Activated T-helper 17 cell treated with anti-CD3 and anti-CD28 coated beads, Interleukin-2, amount 50 U/mL, for 72 hours (primary cell): ENCODE measurements around the gene DBNDD1. TPM values are rescaled to one million over a fixed set of nuclear protein-coding genes. Genes with fewer than 3 reads are reported as not detected.
"Not testable (repeated sequence)": the region's sequence is repeated elsewhere in the genome, so short reads cannot be mapped to it uniquely, and the experiment has no call there.

Source experiments
- ATAC-seq: fragments of 150-1000 bp; cut with Tn5 transposase; replicated peaks from 2 replicates; pipeline ENCODE4 v1.10.0; 2021; ENCODE audit warnings: mild to moderate bottlenecking, moderate library complexity
- H3K27ac Mint-ChIP-seq: one replicate; pipeline ENCODE4 v1.8.0; 2022; ENCODE audit warnings: mixed read lengths
- H3K27me3 Mint-ChIP-seq: one replicate; pipeline ENCODE4 v1.8.0; 2022; ENCODE audit warnings: mixed read lengths
- H3K36me3 Mint-ChIP-seq: one replicate; pipeline ENCODE4 v1.8.0; 2022; ENCODE audit warnings: low read depth, mild to moderate bottlenecking, mixed read lengths
- H3K4me1 Mint-ChIP-seq: one replicate; pipeline ENCODE4 v1.8.0; 2022; ENCODE audit warnings: mixed read lengths
- H3K4me3 Mint-ChIP-seq: one replicate; pipeline ENCODE4 v1.8.0; 2022; ENCODE audit warnings: mild to moderate bottlenecking, mixed read lengths
- H3K9me3 Mint-ChIP-seq: one replicate; pipeline ENCODE4 v1.8.0; 2022; ENCODE audit warnings: mixed read lengths
- total RNA-seq, 2 donors: library from RNA; stranded (reverse); gene quantifications; one replicate each; pipeline ENCODE4 v1.2.3, GENCODE V29; 2022

Gene DBNDD1
- total RNA-seq, 2 donors from 2014 or later: 0.53 TPM; not detected in 1

DNA sequence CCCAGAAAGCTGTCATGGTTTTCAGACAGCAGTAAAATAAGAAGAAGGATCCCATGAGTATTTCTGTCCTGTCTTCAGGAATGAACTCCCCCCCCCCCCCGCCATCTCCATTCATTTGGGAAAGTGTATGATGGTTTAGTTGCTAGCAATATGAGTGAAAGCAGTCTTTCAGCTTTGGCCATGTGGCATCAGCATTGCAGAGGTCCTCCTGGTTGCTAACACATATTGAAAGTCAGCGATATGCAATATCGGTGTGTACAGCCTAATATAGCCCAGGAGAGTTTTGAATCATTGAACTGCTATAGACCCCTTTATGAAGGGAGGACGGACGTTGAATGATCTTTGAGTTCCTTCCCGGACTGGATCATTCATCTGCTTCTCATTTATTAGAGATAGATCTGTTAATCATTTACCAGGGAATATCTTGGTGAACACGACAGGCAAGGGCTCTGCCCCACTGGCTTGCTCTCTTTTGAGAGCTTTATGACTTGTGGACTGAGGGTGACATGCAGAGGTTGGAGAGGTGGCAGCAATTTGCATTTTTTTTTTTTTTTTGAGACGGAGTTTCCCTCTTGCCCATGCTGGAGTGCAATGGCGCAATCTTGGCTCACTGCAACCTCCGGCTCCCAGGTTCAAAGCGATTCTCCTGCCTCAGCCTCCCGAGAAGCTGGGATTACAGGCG is 45.5 kb downstream of the DBNDD1 start:
- Mint-ChIP-seq H3K36me3 (peaks cover 25% of the 10 kb centered on the region), H3K9me3 (no peaks in the 10 kb centered on the region), H3K4me1 (peaks cover 10% of the 10 kb centered on the region), H3K27ac (peak overlapping the region; percentile 98), H3K27me3 (no peaks in the 10 kb centered on the region), H3K4me3 (peak overlapping the region; percentile 92)
- no peak for ATAC-seq

DNA sequence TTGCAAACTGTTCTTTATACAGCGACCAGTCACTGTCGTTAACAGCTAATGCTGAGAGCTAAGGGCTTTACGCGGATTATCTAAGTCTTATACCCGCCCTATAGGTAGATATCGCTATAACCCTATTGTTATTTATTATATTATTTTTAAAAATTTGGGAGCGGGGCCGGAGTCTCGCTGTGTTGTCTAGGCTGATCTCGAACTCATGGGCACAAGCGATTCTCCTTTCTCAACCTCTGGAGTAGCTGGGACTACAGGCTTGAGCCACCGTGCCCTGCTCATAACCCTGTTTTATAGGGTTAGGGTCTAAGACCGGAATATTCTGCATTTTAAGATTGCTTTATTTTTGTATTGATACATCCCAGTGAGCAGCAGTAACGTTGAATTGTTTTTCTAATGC is 46.0 kb downstream of the DBNDD1 start:
- Mint-ChIP-seq H3K4me3 (peak overlapping the region; percentile 92), H3K9me3 (no peaks in the 10 kb centered on the region), H3K27me3 (no peaks in the 10 kb centered on the region), H3K36me3 (peaks cover 19% of the 10 kb centered on the region), H3K4me1 (peaks cover 10% of the 10 kb centered on the region), H3K27ac (peak overlapping the region; percentile 98)
- no peak for ATAC-seq

DNA sequence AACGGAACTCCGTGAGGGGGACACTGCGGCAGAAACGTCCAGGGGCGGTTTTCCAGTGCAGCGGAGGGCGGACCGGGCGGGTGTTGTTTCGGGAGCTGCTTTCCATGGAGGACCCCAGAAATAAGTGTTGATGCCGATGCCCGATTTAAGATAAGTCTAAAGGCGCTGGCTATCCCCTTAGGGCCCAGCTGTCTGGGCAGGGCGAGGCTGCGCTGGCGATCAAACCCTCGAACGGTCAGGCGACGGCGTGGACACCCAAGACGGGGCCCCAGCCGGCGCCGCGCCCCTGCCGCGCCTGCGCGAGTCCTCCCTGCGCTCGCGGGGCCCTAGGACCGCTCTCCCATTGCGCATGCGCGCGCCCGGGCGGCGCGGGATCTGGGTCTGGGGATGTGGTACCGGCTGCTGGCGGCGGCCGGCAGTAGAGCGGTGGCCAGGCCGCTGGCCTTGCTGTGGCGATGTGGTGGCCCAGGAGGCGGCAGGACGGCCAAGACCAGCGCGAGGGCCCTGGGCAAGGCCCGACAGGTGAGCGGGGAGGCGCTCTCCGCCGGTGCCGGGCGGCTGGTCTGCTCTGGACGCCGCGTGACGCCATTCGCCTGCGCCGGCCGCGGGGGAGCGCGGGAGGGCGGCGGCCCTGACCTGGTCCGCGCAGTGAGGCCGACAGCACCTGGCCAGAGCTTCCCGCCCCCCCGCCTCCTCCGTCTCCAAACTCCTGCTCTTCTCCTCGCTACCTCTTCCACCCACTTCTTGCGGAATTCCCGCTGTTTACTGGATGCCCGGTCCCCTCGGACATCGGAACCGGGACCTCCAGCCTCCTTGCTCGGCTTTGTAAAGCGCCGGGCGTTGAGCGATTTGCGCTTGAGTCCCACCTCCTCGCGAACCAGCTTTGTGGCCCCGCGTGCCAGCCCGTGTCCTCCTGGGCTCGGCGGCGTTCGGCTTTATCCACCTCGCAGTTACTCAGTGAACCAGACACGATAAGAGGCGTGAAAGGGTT is 46.7 kb downstream of the DBNDD1 start:
- ATAC-seq: peak; percentile 94
- Mint-ChIP-seq H3K36me3 (peaks cover 13% of the 10 kb centered on the region), H3K27ac (peak overlapping the region; percentile 98), H3K4me1 (peaks cover 10% of the 10 kb centered on the region), H3K9me3 (no peaks in the 10 kb centered on the region), H3K27me3 (no peaks in the 10 kb centered on the region), H3K4me3 (peak overlapping the region; percentile 92)

DNA sequence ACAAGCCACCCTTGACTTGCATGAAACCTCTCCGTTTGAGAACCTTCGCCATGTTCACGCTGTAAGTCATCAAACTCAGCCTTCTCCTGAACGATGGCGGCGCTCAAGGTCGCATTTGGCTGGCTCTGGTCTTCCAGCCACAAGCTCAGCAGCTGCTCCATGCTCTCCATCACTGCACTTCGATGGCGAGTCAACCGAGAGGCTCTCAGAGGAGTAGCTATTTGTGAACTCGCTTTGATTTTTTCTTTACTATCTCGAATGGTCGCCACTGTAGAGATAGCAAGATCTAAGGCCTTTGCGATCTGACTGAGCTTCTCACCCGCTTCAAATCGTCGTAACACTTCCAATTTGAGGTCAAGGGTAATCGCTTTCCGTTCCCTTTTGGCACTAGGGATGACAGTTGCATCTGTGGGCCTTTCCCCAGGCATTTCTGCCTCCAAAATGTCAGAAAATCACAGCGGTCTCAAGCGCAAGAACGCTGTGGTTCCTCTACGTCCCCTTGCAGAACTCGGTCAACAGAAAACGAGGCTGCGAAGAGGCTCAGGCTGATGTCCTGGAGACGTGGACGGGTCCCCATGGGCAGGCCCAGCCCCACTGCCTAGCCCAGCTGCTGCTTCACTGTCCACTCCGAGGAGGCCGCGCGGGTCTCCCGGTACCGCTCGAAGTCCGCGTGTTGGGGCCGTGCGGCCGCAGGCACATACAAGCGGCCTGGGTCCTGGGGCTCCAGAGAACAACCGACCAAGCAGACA is 47.6 kb downstream of the DBNDD1 start:
- peak overlapping the region; percentile 71 for H3K27ac Mint-ChIP-seq
- ATAC-seq: no peak
- H3K27me3 Mint-ChIP-seq: no peaks in the 10 kb centered on the region
- H3K9me3 Mint-ChIP-seq: no peaks in the 10 kb centered on the region
- H3K4me3 Mint-ChIP-seq: peak overlapping the region; percentile 92
- H3K4me1 Mint-ChIP-seq: peaks cover 10% of the 10 kb centered on the region
- H3K36me3 Mint-ChIP-seq: peaks cover 6% of the 10 kb centered on the region

DNA sequence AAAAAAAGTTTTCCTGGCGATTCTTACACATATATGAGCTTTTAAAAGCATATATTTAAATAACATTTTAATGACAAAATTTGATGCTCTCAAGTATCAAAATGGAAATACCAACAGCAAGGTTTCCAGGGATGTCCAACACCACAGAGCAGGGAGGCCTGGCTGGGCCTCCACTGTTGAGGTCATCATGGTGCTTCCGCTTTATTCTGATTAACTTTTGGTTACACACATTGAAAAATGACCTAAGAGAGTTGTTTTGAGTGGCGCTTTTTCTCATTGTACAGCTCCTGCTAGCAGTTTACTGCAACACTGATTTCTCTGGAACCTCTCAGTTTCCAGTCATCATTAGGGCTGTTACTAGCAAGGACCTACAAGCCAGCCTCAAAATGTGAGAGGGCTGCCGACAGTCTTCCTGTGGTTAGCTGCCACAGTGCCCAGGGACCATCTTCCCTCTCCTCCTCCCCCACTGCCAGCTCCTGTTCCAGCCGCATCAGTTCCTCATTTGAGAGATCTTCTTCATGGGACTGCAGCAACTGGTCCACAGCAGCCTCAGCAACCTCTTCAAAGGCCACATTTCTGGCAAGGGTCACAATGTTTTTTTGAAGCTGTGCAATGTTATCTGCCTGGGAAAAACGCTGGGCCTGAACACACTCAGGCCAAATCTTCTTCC is 49.4 kb downstream of the DBNDD1 start:
- no peaks in the 10 kb centered on the region for H3K27me3 Mint-ChIP-seq
- no peak for ATAC-seq
- no peaks in the 10 kb centered on the region for H3K9me3 Mint-ChIP-seq
- H3K36me3 Mint-ChIP-seq: peaks cover 6% of the 10 kb centered on the region
- no peak overlapping the region for H3K27ac Mint-ChIP-seq
- H3K4me1 Mint-ChIP-seq: peaks cover 9% of the 10 kb centered on the region
- no peak overlapping the region for H3K4me3 Mint-ChIP-seq

DNA sequence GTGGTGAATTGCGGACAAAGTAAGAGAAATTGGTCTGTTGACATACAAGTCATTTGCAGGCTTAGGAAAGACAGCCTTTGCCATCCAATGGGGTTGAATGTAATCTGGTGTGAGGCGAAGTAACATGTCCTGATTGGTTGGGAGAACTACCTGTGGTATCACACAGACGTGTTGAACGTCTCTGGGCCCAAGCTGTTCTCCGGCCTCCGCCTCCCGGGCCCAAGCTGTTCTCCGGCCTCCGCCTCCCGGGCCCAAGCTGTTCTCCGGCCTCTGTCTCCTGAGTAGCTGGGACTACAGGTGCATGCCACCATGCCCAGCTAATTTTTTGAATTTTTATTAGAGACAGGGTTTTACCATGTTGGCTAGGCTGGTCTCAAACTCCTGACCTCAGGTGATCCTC is 51.2 kb downstream of the DBNDD1 start:
- not testable (repeated sequence) for H3K27ac Mint-ChIP-seq, H3K9me3 Mint-ChIP-seq, H3K27me3 Mint-ChIP-seq, H3K4me3 Mint-ChIP-seq, H3K36me3 Mint-ChIP-seq, ATAC-seq, H3K4me1 Mint-ChIP-seq

DNA sequence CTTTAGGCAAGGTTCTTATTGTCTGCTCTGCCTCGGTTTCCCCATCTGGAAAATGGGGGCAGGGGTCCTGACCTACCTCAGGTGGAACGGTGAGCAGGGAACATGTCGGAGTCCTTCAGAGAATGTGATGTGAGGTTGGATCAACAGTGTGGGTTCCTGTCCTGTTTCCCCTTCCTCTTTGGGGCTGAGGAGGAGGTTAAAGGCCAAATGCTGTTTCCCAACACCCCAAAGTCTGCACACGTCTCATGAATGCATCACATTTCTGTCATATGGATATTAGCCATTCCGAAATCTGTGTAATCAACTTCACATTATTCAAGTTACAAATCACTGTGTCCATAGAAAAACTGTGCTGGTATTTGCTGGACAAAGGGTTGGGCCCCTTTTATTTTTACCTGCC is 51.8 kb downstream of the DBNDD1 start:
- H3K4me1 Mint-ChIP-seq, H3K27ac Mint-ChIP-seq, H3K9me3 Mint-ChIP-seq, H3K27me3 Mint-ChIP-seq, H3K36me3 Mint-ChIP-seq, ATAC-seq, H3K4me3 Mint-ChIP-seq: not testable (repeated sequence)

DNA sequence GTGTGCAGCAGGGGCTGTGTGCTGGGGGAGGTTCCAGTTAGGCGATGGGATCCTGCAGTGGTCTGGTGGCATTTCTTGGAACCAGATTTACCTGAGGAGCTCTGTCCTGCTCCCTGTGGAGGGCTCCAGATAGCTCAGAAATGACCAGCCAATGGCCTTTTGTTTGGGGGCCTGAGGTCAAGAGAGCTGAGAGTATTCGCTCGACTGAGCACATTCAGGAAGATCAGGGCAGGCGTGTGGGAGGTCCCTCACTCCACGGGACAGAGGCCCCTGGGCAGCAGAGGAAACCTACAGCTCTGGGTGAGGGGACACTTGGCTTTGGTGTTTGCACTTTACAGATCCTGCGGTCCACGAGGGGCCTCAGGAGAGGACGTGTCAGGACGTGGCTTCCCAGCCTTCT is 52.5 kb downstream of the DBNDD1 start:
- no peak overlapping the region for H3K4me3 Mint-ChIP-seq
- no peaks in the 10 kb centered on the region for H3K36me3 Mint-ChIP-seq
- no peaks in the 10 kb centered on the region for H3K27me3 Mint-ChIP-seq
- no peaks in the 10 kb centered on the region for H3K9me3 Mint-ChIP-seq
- no peak for ATAC-seq
- no peak overlapping the region for H3K27ac Mint-ChIP-seq
- no peaks in the 10 kb centered on the region for H3K4me1 Mint-ChIP-seq

DNA sequence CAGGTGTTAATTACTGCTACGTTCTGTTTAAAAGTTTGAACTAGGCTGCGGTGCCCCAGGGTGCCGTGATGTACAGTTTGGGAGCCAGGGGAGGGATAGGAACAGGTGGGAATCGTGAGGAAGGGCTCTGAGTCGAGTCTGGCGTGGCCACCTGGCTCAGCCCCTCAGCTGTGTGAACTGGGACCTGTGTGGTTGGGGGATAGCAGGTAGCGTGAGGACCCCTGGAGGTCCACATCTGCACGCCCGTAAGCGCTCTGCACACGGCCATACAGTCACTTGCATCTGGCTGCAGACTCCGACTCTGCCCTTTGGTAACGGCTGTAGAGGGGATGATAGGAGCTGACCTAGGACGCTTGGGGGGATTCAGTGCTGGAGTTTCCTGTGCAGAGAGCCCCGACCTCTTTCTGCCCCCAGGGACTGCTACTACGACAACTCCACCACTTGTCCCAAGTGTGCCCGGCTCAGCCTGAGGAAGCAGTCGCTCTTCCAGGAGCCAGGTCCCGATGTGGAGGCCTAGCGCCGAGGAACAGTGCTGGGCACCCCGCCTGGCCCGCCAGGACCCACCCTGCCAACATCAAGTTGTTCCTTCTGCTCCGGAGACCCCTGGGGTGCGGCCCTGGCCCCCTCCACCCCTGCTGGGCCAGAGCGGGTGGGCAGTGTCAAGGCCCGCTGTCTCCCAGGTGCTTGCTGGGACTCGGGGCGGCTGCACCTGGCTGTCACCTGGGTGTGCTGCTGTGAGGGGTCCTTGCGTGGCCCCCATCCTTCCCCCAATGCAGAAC is 53.6 kb downstream of the DBNDD1 start:
- Mint-ChIP-seq H3K4me3 (no peak overlapping the region), H3K27me3 (no peaks in the 10 kb centered on the region), H3K9me3 (no peaks in the 10 kb centered on the region), H3K36me3 (no peaks in the 10 kb centered on the region), H3K4me1 (no peaks in the 10 kb centered on the region), H3K27ac (no peak overlapping the region)
- ATAC-seq: no peak

DNA sequence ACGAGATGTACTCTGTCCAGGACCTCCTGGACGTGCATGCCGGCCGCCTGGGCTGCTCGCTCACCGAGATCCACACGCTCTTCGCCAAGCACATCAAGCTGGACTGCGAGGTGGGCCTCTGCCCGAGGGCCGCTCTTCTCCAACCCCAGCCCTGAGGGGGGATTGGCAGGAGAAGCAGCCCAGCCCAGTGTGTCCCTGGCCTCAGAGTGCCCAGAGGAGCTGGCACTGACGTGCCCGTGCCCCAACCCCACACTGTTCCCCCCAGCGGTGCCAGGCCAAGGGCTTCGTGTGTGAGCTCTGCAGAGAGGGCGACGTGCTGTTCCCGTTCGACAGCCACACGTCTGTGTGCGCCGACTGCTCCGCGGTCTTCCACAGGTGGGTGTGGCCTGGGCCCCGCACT is 55.1 kb downstream of the DBNDD1 start:
- no peaks in the 10 kb centered on the region for H3K4me1 Mint-ChIP-seq
- peaks cover 3% of the 10 kb centered on the region for H3K36me3 Mint-ChIP-seq
- H3K27me3 Mint-ChIP-seq: no peaks in the 10 kb centered on the region
- no peak for ATAC-seq
- no peak overlapping the region for H3K27ac Mint-ChIP-seq
- H3K4me3 Mint-ChIP-seq: no peak overlapping the region
- no peaks in the 10 kb centered on the region for H3K9me3 Mint-ChIP-seq

DNA sequence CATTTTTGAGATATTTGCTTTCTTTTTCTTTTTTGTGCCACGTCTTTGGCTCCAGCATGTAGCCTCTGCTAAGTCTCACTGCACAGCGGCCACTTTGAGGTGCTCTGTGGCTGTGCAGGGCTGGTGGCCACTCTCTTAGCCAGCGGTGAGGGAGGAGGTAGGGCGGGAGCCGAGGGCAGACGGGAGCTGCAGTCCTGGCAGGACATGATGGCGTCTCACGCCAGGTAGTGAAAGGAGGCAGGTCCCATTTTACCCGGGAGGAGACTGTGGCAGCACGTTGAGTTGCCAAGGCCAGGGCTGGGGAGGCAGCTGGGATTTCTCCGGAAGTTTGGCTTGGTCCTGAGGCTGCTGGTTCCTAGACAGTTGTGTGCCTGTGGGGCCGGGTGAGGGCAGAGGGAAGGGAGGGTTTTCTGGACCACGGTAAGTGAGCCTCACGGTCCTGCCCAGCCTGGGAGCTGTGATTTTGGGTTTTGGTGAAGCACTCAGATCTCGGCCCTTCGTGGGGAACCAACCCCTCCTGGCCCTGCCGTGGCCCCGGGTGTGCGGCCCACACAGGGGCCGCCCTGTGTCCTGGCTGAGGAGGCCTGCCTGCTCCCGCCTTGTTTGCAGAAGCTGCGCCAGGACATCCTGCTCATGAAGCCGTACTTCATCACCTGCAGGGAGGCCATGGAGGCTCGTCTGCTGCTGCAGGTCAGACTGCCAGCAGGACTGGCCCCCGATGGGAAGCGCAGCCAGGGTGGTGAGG is 56.3 kb downstream of the DBNDD1 start:
- H3K4me3 Mint-ChIP-seq: no peak overlapping the region
- peaks cover 11% of the 10 kb centered on the region for H3K36me3 Mint-ChIP-seq
- H3K27ac Mint-ChIP-seq: no peak overlapping the region
- no peaks in the 10 kb centered on the region for H3K27me3 Mint-ChIP-seq
- H3K4me1 Mint-ChIP-seq: no peaks in the 10 kb centered on the region
- H3K9me3 Mint-ChIP-seq: no peaks in the 10 kb centered on the region
- ATAC-seq: no peak

DNA sequence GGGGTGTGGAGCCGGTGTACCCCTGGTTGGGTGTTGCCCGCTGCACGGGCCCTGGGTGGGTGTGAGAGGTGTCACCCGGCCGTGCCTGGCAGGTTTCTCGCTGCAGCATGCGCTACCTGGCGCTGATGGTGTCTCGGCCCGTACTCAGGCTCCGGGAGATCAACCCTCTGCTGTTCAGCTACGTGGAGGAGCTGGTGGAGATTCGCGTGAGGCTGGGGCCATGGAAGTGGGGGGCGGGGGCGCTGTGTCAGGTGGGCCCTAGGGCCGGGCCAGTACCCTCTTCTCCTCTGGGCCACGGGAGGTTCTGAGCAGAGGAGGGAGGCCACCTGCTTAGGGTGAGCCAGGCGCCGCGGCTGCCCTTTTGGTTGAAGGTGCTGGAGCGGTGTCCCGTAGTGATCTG is 57.3 kb downstream of the DBNDD1 start:
- Mint-ChIP-seq H3K4me1 (no peaks in the 10 kb centered on the region), H3K36me3 (peaks cover 11% of the 10 kb centered on the region), H3K27ac (no peak overlapping the region), H3K27me3 (no peaks in the 10 kb centered on the region), H3K9me3 (no peaks in the 10 kb centered on the region), H3K4me3 (no peak overlapping the region)
- ATAC-seq: no peak

DNA sequence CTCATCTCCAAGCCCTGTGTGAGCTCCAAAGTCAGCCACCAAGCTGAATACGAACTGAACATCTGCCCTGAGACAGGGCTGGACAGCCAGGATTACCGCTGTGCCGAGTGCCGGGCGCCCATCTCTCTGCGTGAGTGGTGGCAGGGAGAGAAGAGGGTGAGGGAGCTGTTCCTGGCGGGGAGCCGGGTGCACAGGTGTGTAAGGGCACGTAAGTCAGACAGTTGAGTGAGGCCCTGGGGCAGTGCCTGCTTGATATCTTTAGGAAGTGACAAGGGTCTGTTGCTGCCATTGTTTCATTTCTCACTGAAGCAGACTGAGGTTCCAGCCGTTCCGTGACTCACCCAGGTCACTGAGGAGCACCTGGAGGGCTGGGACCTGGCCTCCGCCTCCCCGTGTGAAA is 58.3 kb downstream of the DBNDD1 start:
- no peak for ATAC-seq
- no peak overlapping the region for H3K27ac Mint-ChIP-seq
- H3K27me3 Mint-ChIP-seq: no peaks in the 10 kb centered on the region

More for the DNA sequence above, 58.3 kb downstream of the DBNDD1 start:
- H3K9me3 Mint-ChIP-seq: no peaks in the 10 kb centered on the region
- no peaks in the 10 kb centered on the region for H3K4me1 Mint-ChIP-seq
- H3K36me3 Mint-ChIP-seq: peaks cover 11% of the 10 kb centered on the region
- no peak overlapping the region for H3K4me3 Mint-ChIP-seq
